Measurements from ENCODE around the gene TNNC1.
A peak's percentile ranks its signal among the peaks of the same experiment; 100 is the strongest.

The TNNC1 gene

DNA sequence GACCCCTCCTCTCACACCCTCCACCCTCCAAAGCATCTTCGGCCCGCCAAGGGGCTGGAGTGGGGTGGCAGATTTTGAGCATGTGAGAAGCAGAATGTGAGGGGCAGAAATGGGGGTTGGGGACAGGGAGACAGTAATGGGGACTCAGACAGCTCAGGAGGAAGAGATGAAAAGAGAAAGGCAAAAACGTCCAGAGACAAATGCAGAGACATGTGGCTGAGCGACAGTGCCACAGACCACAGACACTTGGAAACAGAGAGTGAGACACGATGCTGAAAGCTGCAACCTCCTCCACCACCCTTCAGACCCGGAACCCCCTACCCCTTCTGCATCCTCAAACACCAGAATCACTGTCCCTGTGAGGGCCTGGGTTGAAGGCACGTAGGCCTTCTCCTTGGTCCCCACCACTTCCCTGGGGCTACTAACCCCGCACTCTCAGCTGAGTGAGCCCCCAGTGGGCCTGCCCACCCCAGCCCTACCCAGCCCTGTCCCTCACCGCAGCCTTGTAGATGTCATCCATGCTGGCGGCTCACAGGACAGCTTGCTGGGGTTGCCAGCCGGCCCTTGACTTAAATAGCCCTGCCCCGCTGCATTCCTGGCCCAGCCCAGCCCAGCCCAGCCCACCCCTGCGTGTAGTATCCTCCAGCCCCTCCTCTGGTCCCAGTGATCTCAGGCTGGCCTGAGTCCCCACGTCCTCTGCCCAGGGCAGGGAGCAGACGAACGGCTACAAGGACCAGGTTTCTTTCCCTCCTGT, at the start of gene TNNC1:
Gene TNNC1 (minus strand): TSS at position 546 of the 754 bp plus-strand sequence. CDS start 26 bp downstream, at position 520.
- no peak for DNase-seq
- intact Hi-C loops (cut with DNase I): no loop called here

DNA sequence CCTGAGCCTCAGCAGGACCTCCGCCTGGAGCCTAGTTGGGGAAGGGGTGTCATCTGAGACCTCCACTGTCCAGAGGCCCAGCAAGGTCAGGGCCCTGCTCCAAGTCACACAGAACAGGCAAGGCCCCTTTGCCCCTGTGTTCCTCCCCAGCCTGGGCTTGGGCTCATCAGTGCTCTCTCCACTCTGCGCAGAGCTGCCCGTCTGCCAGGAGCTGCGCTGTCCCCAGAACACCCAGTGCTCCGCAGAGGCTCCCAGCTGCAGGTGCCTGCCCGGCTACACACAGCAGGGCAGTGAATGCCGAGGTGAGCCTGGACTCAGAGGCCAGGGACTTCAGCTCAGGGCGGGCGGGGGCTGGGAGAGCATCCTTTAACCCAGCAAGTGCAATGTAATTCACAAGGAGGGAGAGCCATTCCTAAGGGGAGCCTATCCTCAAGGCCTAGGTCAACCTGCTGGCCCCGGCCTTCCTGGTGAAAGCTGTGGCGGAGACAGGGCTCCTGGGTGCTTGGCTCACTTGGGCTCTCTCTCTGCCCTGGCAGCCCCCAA, 49.0 kb upstream of the TNNC1 start:
- intact Hi-C loops (cut with DNase I): no loop called here
- DNase-seq: peak in 1 of 10 donors; percentile 90

DNA sequence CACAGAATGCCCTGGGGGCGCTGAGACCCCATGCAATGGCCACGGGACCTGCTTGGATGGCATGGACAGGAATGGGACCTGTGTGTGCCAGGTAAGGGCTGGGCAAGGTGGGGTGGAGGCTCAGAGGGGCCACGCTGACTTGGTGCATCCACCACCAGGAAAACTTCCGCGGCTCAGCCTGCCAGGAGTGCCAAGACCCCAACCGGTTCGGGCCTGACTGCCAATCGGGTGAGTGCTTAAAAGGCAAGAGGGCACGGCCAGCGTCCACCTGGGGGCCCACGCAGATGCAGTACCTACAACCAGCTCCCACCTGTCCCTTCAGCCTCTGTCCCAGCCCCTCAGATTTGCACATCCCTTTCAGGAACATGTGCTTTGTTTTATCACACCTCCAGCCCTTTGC, 48.2 kb upstream of the TNNC1 start:
- no peak for DNase-seq
- intact Hi-C loops (cut with DNase I): no loop called here

DNA sequence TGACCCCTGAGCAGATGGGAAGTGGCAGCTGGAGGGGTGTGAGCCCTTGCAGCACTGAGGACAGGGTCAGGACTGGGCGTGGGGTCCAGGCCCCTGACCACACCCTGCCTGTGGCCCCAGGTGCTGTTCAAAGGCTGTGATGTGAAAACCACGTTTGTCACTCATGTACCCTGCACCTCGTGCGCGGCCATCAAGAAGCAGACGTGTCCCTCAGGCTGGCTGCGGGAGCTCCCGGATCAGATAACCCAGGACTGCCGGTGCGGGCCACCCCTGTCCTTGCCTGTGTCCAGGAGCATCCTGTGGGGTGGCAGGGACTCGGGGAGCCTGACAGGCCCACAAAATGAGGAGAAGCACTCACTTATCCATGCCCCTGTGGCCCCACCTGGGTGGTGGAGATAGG, 47.2 kb upstream of the TNNC1 start:
- no peak for DNase-seq
- intact Hi-C loops (cut with DNase I): no loop called here

DNA sequence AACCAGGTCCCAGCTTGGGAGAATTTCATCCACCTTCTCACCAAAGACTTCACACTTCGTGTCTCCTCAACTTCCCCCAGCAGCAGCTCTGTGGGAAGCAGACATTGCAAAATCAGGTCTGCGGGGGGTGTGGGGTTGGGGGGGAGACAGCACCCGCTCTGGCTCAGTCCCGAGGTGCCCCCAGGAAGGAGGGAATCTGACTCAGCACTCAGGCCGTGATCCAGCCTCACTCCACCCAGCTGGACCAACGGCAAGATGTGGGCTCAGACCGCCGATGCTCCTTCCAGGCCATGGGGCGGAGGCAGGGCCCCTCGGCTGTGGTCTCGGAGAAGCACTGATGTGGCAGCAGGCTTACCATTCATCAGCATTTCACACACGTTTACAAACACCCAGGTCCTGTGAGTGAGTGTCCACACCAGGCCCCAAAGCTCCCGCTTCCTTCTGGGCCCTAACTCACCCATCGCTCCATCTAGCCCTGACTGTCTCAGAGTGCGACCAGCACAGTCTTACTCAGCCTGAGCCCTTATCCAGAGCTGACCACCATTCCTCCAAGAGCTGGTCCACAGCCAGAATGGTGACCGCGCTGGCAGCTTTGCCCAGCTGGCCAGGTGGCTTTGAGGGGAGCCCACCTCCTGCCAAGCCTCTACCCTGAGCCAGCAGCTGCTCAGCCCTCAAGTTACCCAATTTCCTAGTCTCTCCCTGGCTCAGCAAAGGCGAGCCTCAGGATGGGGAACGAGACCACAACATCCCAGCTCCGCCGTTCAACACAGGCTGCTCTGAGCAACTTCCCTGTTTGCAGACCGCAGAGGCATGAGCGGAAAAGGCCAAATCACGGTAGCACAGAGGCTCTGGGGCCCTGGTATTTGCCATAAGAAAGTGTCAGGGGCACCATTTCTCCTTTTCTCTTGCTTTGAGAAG, 44.6 kb upstream of the TNNC1 start:
- peak in 4 of 10 donors; percentile 32 to 91 (median 61) for DNase-seq
- intact Hi-C loops (cut with DNase I): no loop called here

DNA sequence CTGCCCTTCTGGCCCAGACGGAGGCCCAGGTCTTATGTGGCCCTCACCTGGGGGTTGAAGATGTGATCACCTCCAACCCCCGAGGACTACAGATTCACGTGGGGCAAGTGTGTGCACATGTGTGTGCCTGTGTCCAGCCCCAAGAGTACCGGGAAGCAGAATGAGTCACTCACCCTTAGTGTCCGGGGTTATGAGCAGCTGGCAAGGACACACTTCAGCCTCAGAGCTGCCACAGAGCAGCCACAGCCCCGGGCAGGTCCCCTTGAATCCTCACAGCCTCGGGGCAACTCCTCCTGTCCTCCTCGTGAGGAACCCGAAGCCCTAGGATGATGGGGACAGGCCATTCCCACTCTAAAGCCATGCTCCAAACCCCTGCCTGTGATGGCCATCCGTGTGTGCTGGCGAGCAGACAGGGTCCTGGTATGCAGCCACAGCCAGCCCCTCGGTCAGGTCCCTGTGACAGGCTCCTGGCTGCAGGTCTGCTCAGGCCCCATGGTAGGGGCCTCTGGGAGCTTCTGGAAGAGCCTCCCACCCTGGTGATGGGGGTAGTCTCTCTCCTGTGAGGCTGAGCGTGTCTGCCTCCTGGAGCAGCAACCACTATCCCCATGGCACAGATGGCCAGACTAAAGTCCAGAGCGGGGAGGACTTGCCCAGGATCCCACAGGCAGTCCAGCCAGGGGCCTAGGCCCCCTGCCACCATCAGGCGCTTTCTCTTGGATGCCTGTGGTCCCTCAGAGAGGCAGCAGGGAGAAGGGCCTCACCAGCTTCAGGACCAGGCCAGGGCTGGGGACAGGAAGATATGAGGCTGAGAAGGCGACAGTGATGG, 42.1 kb upstream of the TNNC1 start:
- intact Hi-C loops (cut with DNase I): no loop called here
- DNase-seq: no peak

DNA sequence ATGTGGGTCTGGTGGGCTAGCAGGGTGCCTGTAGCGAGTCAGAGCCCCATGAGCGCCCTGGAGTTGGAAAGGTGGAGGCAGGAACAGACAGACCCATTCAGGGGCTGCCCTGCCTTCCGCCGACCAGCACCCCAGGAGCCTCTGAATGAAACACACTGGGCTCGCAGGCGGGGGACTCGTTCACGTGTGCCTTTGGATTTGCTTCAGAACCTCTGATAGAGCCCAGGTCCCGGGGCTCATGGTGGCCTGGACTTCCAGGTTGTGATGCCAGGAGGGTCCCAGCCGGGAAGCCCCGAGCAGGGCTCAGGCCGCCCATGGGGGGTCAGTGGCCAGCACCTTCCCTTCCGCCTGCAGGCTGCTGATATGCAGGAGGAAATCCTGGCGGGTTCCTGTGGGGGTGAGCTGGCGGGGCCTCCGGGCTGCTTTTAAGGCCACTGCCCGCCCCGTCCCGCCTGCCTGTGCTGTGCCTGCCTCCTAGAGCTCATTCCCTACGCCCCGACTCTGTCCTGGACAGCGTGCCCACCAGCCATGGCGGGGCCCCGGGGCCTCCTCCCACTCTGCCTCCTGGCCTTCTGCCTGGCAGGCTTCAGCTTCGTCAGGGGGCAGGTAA, 41.1 kb upstream of the TNNC1 start, which contains the start of gene STAB1:
Gene STAB1 (plus strand): TSS at position 453 of the 610 bp plus-strand sequence. CDS start 76 bp downstream, at position 529.
- no peak for DNase-seq
- intact Hi-C loops (cut with DNase I): no loop called here

DNA sequence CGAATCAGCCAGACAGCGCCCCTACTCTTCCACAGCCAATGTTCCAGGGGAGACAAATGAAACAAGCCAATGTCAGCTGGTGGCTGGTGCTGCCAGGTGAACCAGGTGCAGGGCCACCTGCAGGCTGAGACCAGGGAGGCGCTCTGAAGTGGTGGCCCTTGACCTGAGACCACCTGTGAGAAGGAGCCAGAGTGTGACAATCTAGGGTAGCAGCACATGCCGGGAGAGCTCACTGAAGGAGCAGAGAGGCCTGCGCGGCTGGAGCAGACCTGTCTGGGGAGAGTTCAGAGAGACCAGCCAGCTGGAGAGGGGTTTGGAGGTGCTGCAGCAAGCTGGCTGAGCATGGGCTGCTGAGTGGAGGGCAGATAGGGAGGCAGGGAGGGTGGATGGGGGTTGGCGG, 40.6 kb upstream of the TNNC1 start:
- DNase-seq: no peak
- intact Hi-C loops (cut with DNase I): no loop called here

DNA sequence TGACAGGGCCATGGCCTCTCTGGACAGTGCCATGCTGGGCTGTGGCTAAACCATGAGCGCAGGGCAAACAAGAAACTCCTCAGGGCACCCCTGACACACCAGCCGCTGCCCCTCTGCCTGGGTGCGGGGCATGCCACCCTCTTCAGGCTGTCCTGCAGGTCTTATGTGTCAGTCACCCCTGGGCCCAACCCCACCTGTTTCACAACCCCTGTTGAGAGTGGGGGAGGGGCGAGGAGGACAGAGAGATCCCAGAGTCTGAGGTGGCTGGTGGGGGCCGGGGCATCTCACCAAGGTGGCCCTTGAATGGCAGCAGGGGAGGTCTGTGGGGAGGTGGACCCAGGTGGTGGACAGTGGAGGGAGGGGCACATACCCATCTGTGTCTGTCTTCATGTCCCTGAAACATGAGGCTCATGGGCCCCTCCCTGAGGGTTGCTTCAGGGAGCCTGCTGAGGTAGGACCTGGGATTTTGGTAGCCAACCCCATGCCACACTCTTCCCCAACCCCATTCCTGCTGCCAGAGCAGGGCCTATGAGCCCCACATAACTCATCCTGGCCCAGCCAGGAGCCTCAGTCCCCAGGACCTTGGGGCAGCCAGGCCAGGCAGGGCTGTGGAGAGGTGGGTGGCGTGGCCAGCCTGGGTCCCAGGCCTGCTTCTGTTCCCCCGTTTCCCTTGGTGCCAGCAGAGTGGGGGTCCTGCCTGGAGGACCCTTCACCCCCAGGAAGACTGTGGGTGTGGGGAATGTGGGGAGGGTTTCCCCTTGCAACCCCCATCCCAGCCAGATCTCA, 39.6 kb upstream of the TNNC1 start:
- DNase-seq: no peak
- intact Hi-C loops (cut with DNase I): no loop called here

DNA sequence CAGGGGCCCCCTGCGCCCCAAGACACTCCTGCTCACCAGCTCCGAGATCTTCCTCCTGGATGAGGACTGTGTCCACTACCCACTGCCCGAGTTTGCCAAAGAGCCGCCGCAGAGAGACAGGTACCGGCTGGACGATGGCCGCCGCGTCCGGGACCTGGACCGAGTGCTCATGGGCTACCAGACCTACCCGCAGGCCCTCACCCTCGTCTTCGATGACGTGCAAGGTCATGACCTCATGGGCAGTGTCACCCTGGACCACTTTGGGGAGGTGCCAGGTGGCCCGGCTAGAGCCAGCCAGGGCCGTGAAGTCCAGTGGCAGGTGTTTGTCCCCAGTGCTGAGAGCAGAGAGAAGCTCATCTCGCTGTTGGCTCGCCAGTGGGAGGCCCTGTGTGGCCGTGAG, 38.2 kb upstream of the TNNC1 start:
- DNase-seq: no peak

DNA sequence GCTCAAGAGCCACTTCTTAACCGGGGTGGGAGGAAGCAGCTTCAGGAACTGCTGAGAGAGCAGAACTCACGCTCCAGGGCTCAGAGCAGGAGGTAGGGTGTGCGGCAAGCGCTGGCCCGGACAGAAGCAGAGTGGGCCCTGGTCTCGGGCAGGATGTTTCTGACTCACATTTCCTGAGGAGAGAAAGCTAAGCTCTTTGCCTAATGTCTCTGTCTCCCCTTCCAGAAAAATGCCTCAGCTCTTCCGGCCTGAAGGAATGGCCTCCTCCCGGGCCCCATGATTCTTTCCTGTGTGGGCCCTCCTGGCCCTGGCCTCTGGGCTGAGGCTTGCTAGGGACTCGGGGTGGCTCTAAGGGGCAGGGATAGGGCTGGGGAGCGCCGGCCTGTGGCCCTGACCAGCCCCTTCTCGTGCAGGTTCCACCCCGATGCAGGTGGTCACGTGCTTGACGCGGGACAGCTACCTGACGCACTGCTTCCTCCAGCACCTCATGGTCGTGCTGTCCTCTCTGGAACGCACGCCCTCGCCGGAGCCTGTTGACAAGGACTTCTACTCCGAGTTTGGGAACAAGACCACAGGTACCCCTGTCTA, 37.2 kb upstream of the TNNC1 start:
- DNase-seq: no peak
- intact Hi-C loops (cut with DNase I): no loop called here

More for the DNA sequence above, 38.2 kb upstream of the TNNC1 start:
- intact Hi-C loops (cut with DNase I): no loop called here

DNA sequence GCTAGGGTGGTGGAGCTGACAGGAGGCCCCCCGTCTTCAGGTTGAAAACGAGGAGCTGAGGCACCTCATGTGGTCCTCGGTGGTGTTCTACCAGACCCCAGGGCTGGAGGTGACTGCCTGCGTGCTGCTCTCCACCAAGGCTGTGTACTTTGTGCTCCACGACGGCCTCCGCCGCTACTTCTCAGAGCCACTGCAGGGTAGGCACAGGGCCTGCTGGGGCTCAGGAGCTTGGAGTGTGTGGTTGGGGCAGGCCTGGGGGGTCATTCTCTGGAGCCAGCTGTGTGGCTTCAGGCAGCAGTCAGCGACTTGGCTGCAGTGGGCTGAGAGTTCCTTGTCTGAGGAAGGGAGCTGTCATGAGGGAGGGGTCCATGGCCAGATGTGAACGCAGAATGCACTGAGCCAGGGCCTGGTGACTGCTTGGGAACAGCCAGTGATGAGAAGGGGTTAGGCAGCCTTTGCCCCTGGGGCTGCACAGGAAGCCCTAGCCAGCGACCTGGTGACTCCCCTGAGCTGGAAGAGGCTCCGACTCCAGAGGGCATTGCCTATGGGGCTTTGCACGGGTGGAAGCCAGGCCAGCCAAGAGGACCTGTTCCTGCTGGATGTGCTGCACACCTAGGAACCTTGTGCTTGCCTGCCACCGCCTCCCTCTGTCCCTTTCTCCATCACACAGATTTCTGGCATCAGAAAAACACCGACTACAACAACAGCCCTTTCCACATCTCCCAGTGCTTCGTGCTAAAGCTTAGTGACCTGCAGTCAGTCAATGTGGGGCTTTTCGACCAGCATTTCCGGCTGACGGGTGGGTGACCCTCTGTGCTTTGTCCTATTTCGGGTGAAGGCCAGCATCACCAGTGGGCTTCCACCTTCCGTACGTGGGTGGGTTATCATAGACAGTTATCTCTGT, 36.4 kb upstream of the TNNC1 start:
- intact Hi-C loops (cut with DNase I): no loop called here
- DNase-seq: no peak

DNA sequence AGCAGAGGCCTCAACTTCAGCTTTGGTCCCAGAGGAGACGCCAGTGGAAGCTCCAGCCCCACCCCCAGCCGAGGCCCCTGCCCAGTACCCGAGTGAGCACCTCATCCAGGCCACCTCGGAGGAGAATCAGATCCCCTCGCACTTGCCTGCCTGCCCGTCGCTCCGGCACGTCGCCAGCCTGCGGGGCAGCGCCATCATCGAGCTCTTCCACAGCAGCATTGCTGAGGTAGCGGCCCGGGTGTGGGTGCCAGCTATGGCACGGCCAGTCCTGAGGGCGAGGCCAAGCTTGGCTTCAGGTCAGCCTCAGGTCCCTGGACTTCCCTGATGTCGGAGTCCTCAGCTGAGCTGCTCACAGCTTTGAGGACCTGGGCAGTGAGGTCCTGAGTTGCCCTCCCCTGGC, 35.6 kb upstream of the TNNC1 start:
- intact Hi-C loops (cut with DNase I): no loop called here
- no peak for DNase-seq

DNA sequence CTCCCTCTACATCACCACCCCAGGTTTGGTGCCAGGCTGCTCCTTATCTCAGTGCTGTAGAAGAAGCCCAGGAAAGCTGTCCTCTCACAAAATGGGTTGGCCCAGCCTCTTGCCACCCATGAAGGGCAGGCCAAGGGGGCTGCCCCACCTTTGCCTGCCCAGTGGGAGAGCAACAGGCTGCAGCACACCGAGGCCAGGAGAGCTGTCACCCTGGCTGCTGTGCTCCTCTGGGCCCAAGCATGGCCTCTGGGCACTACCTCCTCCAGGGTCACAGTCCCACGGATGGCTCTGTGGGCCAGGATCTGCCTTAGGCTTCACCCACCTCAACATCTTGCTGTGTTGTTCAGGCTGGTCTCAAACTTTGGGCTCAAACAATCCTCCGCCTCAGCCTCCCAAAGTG, 34.9 kb upstream of the TNNC1 start:
- intact Hi-C loops (cut with DNase I): no loop called here
- no peak for DNase-seq

DNA sequence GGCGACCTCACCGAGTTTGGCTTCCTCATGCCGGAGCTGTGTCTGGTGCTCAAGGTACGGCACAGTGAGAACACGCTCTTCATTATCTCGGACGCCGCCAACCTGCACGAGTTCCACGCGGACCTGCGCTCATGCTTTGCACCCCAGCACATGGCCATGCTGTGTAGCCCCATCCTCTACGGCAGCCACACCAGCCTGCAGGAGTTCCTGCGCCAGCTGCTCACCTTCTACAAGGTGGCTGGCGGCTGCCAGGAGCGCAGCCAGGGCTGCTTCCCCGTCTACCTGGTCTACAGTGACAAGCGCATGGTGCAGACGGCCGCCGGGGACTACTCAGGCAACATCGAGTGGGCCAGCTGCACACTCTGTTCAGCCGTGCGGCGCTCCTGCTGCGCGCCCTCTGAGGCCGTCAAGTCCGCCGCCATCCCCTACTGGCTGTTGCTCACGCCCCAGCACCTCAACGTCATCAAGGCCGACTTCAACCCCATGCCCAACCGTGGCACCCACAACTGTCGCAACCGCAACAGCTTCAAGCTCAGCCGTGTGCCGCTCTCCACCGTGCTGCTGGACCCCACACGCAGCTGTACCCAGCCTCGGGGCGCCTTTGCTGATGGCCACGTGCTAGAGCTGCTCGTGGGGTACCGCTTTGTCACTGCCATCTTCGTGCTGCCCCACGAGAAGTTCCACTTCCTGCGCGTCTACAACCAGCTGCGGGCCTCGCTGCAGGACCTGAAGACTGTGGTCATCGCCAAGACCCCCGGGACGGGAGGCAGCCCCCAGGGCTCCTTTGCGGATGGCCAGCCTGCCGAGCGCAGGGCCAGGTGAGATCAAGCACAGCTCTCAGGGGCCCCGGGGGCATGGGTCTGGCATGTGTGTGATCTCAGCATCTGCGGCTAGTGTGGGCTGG, 34.2 kb upstream of the TNNC1 start:
- DNase-seq: no peak
- intact Hi-C loops (cut with DNase I): no loop called here

DNA sequence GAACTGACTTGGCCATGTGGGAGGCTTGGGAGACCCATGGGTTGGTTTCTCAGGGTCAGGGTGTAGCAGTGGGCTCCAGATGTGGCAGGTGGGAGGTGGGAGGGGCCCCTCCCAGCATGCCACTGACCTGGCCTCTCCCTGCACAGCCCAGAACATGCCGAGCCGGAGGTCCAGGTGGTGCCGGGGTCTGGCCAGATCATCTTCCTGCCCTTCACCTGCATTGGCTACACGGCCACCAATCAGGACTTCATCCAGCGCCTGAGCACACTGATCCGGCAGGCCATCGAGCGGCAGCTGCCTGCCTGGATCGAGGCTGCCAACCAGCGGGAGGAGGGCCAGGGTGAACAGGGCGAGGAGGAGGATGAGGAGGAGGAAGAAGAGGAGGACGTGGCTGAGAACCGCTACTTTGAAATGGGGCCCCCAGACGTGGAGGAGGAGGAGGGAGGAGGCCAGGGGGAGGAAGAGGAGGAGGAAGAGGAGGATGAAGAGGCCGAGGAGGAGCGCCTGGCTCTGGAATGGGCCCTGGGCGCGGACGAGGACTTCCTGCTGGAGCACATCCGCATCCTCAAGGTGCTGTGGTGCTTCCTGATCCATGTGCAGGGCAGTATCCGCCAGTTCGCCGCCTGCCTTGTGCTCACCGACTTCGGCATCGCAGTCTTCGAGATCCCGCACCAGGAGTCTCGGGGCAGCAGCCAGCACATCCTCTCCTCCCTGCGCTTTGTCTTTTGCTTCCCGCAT, 33.4 kb upstream of the TNNC1 start:
- intact Hi-C loops (cut with DNase I): no loop called here
- DNase-seq: no peak

Measured in posterior cingulate gyrus (tissue), 11 donors.